Astrocyte (in vitro differentiated cells and primary cell): ENCODE measurements around the gene GREB1.

Source experiments
- CTCF ChIP-seq: IDR thresholded peaks from 2 replicates; pipeline ENCODE4 v1.5.1; 2011; ENCODE audit warnings: low read depth, mild to moderate bottlenecking, inconsistent platforms, low read length, moderate library complexity; ENCODE audit not compliant: insufficient read depth
- EZH2 ChIP-seq: IDR thresholded peaks from 2 replicates; pipeline ENCODE4 v1.6.1; 2012; ENCODE audit warnings: mild to moderate bottlenecking, low read length, inconsistent platforms; ENCODE audit not compliant: insufficient read depth

DNA sequence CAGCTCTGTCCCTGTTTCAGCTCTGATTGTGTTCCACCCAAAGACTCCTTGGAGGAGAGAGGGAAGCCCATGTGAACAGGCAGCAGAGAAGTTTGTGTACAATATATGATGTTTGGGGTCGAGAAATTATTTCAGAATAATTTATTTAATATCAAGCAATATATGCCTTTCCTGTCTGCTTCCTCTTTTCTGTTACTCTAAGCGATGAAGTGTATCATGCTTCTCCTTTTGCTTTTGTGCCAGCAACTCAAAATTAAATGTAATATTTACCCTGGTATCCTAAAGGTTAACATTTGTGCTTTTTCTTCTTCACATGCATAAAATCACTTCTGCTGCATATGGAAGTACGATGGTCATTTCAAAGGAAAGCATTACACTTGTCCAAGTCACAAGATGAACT lies 138.6 kb downstream of the GREB1 start:
- TF ChIP-seq CTCF, result no peak
- no peak for TF ChIP-seq EZH2
